ENCODE results near the gene KLHL41. TPM values are rescaled to one million over a fixed set of nuclear protein-coding genes. Genes with fewer than 3 reads are reported as not detected.

KLHL41 gene
- total and polyA plus RNA-seq, 8 donors = 1.2 to 2.1 (median 1.5) TPM

DNA sequence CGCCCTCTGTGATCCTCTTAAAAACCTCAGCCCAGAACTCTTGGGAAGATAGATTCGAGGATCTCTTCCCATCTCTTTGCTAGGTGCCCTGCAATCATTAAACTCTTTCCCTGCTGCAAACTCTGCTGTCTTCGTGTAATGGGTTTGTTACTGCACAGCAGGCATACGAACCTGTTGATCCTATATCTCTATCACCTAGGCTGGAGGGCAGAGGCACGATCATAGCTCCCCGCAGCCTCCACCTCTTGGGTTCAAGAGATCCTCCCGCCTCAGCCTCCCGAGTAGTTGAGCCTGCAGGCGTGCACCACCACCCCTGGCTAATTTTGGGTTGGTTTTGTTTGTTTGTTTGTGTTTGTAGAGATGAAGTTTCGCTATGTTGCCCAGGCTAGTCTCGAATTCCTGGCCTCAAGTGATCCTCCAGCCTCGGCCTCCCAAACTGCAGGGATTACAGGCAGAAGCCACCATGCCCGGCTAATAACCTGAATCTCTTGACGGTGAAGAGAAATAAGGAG lies 30.7 kb upstream of the KLHL41 start:
- intact Hi-C loops (cut with DNase I) = no loop called here
- peak overlapping the region; percentile 65 to 69 for H3K27ac ChIP-seq
- peaks cover 4 to 18% of the 10 kb centered on the region in 2 donors for H3K4me1 ChIP-seq
- TF ChIP-seq, protein P1, sequence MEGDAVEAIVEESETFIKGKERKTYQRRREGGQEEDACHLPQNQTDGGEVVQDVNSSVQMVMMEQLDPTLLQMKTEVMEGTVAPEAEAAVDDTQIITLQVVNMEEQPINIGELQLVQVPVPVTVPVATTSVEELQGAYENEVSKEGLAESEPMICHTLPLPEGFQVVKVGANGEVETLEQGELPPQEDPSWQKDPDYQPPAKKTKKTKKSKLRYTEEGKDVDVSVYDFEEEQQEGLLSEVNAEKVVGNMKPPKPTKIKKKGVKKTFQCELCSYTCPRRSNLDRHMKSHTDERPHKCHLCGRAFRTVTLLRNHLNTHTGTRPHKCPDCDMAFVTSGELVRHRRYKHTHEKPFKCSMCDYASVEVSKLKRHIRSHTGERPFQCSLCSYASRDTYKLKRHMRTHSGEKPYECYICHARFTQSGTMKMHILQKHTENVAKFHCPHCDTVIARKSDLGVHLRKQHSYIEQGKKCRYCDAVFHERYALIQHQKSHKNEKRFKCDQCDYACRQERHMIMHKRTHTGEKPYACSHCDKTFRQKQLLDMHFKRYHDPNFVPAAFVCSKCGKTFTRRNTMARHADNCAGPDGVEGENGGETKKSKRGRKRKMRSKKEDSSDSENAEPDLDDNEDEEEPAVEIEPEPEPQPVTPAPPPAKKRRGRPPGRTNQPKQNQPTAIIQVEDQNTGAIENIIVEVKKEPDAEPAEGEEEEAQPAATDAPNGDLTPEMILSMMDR (IDR thresholded peaks at IDR 0.05) = no peak
- no peaks in the 10 kb centered on the region for H3K27me3 ChIP-seq
- no peaks in the 10 kb centered on the region for H3K9me3 ChIP-seq
- DNase-seq (no peak), ATAC-seq (no peak)
- peaks cover 0 to 8% of the 10 kb centered on the region in 2 donors for H3K36me3 ChIP-seq
- peak overlapping the region; percentile 54 to 72 for H3K4me3 ChIP-seq

DNA sequence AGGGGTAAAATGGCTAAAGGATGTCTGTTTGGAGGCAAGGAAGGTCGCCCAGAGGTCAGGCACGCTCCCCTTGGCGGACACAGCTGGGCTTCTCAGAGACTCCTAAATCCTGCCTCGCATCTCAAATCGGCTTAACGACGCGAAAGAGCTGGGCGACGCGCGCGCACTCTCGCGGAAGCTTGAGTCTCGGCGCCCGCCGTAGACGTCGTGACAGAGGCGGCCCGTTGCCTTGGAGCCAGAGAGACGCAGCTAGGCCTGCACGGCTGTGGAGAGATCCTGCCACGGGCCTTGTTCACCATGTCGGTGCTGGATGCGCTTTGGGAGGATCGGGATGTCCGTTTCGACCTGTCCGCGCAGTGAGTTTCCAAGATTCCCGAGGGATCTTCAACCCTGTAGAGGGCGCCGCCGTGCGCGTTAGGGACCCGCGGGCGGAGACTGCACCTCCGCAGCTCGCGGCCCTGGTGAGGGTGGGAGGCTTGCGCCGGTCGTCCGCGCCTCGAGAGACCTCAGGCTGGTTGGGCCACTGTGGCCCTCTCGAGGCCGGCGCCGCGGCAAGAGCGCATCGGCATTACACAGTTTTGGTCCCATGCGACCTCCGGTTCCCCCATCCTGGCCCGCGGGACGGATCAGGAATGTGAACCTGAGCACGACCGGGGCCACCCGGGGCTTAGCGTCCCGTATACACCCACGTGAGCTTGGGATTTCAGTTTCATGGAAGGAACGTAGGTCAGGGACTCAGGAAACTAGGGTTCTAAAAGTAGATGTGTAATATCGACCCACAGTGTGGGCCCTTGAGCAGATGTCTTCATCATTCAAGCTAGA lies 30.0 kb upstream of the KLHL41 start, which contains the start of gene BBS5:
Gene BBS5 (plus strand): TSS at position 238 of the 822 bp plus-strand sequence. CDS start 60 bp downstream, at position 298.
- Histone ChIP-seq H3K36me3 (peaks cover 0 to 14% of the 10 kb centered on the region in 2 donors), H3K27me3 (no peaks in the 10 kb centered on the region), H3K4me3 (peak within 1 kb of the TSS; percentile 54 to 72), H3K27ac (peak within 1 kb of the TSS; percentile 65 to 69), H3K9me3 (no peaks in the 10 kb centered on the region), H3K4me1 (peaks cover 4 to 18% of the 10 kb centered on the region in 2 donors)
- TF ChIP-seq, protein P1 (IDR thresholded peaks at IDR 0.05) = peak in 1 of 2 donors; percentile 27
- intact Hi-C loops (cut with DNase I) = no loop called here
- peak; percentile 81 to 92 (median 86) for DNase-seq
- ATAC-seq = peak; percentile 97

DNA sequence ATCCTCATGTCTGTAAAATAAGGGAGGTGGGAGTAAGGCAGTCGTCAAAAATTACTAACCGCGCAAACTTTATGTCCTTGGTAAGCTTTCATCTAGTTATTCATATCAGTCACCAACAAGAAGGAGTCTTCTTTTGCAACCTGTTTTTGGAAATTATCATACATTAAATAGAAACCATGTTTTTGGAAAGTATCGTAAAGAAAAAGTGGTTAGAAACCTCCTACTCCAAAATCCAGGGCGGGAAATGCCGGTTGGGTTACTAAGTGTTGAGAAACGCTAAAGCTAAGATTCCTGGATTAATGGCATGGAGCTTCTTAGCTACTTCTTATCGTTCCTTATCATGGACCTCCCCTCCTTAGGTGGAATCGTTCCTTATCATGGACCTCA lies 29.4 kb upstream of the KLHL41 start:
- Histone ChIP-seq H3K36me3 (peaks cover 0 to 18% of the 10 kb centered on the region in 2 donors), H3K4me3 (peak overlapping the region; percentile 54 to 72), H3K4me1 (peaks cover 4 to 18% of the 10 kb centered on the region in 2 donors), H3K9me3 (no peaks in the 10 kb centered on the region), H3K27ac (no peak overlapping the region), H3K27me3 (no peaks in the 10 kb centered on the region)
- TF ChIP-seq, protein P1 (IDR thresholded peaks at IDR 0.05) = no peak
- ATAC-seq (no peak), DNase-seq (no peak)
- intact Hi-C loops (cut with DNase I) = no loop called here

DNA sequence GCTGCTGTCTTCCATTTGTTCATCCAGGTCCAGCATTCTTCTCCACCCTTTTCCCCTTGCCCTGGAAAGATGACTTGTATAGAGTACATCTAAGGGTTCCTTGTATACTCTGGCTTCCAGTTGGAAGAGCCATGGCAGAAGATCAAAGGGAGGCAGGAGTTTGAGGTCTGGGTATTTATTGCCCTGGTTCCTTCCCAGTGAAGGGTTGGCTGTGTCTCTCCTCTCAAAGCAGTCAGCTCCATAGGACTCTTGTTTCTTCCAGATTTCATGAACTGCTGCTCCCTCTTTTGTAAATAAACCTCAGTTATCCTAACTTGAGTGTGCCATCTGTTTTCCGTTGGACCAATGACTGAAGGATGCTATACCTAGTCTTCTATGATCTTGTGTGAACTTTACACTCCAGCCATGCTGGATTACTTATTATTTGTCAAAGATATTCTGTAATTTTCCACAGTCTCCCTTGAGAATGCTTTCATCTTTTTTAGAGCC lies 23.8 kb upstream of the KLHL41 start:
- H3K9me3 ChIP-seq = no peaks in the 10 kb centered on the region
- intact Hi-C loops (cut with DNase I) = no loop called here
- no peaks in the 10 kb centered on the region for H3K27me3 ChIP-seq
- peaks cover 0 to 32% of the 10 kb centered on the region in 2 donors for H3K36me3 ChIP-seq
- no peak overlapping the region for H3K27ac ChIP-seq
- ATAC-seq (no peak), DNase-seq (no peak)
- TF ChIP-seq, protein P1 (IDR thresholded peaks at IDR 0.05) = no peak
- H3K4me1 ChIP-seq = no peaks in the 10 kb centered on the region
- no peak overlapping the region for H3K4me3 ChIP-seq

DNA sequence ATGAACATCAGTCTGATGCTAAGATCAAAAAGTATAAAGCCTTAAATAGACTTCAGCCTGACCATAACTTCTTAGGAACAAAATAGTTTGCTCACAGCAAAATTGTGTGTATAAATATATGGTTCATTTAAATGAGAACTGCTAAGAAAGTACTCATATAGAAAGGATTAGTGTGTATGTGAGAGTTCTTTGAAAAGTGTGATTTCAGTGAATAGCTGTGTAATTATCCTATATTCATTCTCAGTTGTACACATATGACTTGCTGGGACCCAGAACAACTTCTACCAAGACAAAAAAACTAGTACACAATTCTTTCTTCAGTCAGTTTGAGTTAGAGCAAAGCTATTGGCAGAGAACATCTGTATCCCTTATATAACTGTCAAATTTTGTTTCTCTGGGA lies 23.0 kb upstream of the KLHL41 start:
- TF ChIP-seq, protein P1 (IDR thresholded peaks at IDR 0.05) = no peak
- no peak for ATAC-seq
- Histone ChIP-seq H3K9me3 (no peaks in the 10 kb centered on the region), H3K27ac (no peak overlapping the region), H3K27me3 (no peaks in the 10 kb centered on the region), H3K36me3 (peaks cover 0 to 34% of the 10 kb centered on the region in 2 donors), H3K4me3 (no peak overlapping the region), H3K4me1 (no peaks in the 10 kb centered on the region)
- intact Hi-C loops (cut with DNase I) = no loop called here
- no peak for DNase-seq

Data from left lung (tissue), 10 donors.